Astrocyte of the cerebellum (primary cell): ENCODE measurements around the gene NPAS1.

Experiments used
- DNase-seq: peaks from one replicate; pipeline ENCODE4 v3.0.0-alpha.2; 2011; ENCODE audit warnings: low read depth
- H3K4me3 ChIP-seq: 2 replicates; pipeline ENCODE4 v1.5.1; 2011; ENCODE audit warnings: mild to moderate bottlenecking, low read depth, low read length, moderate library complexity
- CTCF ChIP-seq: IDR thresholded peaks from 2 replicates; pipeline ENCODE4 v1.5.1; 2012; ENCODE audit warnings: low read length, low read depth, moderate library complexity, mild to moderate bottlenecking; ENCODE audit errors: missing control alignments
- in situ Hi-C: cut with HindIII; loops from 2 replicates; pipeline ENCODE4 v1.10.0; 2017; ENCODE audit warnings: low sequenced_read_pairs

Gene NPAS1

GRCh38 chr19:47020132-47020805, 632 bp downstream of the NPAS1 start:
- in situ Hi-C loops, result no loop called here
- DNase-seq, result no peak
- no peak for TF ChIP-seq CTCF
- peak overlapping the region; percentile 10 for H3K4me3 ChIP-seq

DNA sequence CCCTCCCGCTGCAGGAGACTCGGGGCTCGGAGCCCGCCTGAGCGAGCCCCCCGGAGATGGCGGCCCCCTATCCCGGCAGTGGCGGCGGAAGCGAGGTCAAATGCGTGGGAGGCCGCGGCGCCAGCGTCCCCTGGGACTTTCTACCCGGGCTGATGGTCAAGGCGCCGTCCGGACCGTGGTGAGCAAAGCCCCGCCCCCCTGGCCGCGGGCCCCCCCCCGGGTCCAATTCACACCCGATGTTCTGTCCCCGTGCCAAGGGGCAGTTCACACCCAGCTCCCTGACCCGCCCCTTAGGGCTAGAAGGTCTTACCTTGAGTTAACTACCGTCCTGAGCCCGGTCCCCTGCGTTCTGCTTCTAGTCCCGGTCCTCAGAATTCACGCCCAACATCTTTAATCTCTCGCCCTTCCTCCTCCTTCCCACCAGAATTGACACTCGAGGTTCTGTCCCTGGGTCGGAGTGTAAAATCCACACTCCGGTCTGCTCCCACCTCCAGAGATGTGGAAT, 1.4 kb downstream of the NPAS1 start:
- in situ Hi-C loops, result no loop called here
- DNase-seq, result no peak
- no peak for TF ChIP-seq CTCF
- H3K4me3 ChIP-seq, result peak overlapping the region; percentile 16

GRCh38 chr19:47021536-47022139, 2.0 kb downstream of the NPAS1 start:
- TF ChIP-seq CTCF, result no peak
- DNase-seq, result no peak
- in situ Hi-C loops, result no loop called here
- H3K4me3 ChIP-seq, result no peak overlapping the region

DNA sequence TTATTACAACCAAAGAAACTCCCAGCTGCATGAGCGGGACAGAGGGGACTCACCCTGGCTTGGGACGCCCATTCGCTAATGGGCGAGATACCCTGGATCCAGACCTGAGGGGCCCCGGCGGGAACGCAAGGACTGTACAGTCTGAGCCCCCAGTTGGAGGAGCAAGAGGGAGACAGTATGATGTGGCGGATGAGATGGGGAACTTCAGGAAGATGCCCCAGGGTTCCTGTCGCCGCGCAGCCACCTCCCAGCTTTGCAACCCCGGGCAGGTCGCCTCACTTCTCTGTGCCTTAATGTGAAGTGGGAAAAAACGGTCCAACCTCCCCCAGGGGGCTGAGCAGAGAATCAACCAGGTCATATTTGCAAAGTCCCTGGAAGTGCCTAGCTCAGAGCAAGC, 2.5 kb downstream of the NPAS1 start:
- in situ Hi-C loops, result no loop called here
- no peak for DNase-seq
- no peak overlapping the region for H3K4me3 ChIP-seq
- TF ChIP-seq CTCF, result no peak

GRCh38 chr19:47022541-47023447, 3.2 kb downstream of the NPAS1 start:
- in situ Hi-C loops, result no loop called here
- no peak for DNase-seq
- H3K4me3 ChIP-seq, result no peak overlapping the region
- TF ChIP-seq CTCF, result no peak

GRCh38 chr19:47023448-47023794, 3.8 kb downstream of the NPAS1 start:
- in situ Hi-C loops, result no loop called here
- DNase-seq, result no peak
- TF ChIP-seq CTCF, result no peak
- no peak overlapping the region for H3K4me3 ChIP-seq
